ENCODE measurements around the gene URB2.

DNA sequence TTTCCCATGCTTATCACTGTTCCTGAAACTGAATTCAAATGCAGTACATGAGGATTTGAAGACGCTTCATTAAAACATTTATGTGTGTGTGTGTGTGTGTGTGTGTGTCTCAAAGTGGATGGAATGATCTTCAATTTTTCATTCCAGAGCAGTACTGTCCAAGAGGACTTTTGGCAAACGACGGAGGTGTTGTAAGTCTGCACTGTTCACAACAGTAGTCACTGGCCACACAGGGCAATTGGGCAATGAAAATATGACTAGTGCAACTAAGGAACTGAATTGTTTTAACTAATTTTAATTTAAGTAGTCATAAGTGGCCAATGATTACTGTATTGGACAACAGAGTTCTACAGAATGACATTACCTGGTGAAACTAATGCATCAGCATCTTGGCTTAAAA lies 5.2 kb upstream of the URB2 start:
- TF ChIP-seq, protein P1, sequence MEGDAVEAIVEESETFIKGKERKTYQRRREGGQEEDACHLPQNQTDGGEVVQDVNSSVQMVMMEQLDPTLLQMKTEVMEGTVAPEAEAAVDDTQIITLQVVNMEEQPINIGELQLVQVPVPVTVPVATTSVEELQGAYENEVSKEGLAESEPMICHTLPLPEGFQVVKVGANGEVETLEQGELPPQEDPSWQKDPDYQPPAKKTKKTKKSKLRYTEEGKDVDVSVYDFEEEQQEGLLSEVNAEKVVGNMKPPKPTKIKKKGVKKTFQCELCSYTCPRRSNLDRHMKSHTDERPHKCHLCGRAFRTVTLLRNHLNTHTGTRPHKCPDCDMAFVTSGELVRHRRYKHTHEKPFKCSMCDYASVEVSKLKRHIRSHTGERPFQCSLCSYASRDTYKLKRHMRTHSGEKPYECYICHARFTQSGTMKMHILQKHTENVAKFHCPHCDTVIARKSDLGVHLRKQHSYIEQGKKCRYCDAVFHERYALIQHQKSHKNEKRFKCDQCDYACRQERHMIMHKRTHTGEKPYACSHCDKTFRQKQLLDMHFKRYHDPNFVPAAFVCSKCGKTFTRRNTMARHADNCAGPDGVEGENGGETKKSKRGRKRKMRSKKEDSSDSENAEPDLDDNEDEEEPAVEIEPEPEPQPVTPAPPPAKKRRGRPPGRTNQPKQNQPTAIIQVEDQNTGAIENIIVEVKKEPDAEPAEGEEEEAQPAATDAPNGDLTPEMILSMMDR (conservative IDR thresholded peaks at IDR 0.05; ENCODE audit: low read depth in 2 of 2), result no peak
- TF ChIP-seq EZH2 (IDR thresholded peaks at IDR 0.05; ENCODE audit: low read depth, unreplicated experiment), result no peak
- TF ChIP-seq, protein P2, sequence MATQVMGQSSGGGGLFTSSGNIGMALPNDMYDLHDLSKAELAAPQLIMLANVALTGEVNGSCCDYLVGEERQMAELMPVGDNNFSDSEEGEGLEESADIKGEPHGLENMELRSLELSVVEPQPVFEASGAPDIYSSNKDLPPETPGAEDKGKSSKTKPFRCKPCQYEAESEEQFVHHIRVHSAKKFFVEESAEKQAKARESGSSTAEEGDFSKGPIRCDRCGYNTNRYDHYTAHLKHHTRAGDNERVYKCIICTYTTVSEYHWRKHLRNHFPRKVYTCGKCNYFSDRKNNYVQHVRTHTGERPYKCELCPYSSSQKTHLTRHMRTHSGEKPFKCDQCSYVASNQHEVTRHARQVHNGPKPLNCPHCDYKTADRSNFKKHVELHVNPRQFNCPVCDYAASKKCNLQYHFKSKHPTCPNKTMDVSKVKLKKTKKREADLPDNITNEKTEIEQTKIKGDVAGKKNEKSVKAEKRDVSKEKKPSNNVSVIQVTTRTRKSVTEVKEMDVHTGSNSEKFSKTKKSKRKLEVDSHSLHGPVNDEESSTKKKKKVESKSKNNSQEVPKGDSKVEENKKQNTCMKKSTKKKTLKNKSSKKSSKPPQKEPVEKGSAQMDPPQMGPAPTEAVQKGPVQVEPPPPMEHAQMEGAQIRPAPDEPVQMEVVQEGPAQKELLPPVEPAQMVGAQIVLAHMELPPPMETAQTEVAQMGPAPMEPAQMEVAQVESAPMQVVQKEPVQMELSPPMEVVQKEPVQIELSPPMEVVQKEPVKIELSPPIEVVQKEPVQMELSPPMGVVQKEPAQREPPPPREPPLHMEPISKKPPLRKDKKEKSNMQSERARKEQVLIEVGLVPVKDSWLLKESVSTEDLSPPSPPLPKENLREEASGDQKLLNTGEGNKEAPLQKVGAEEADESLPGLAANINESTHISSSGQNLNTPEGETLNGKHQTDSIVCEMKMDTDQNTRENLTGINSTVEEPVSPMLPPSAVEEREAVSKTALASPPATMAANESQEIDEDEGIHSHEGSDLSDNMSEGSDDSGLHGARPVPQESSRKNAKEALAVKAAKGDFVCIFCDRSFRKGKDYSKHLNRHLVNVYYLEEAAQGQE (IDR thresholded peaks at IDR 0.05; ENCODE audit: unreplicated experiment), result no peak
- no peak for TF ChIP-seq POLR2AphosphoS5 (IDR thresholded peaks at IDR 0.05; ENCODE audit: low read depth)
- TF ChIP-seq EZH2phosphoT487 (IDR thresholded peaks at IDR 0.05; ENCODE audit: unreplicated experiment), result no peak
- TF ChIP-seq CREB1 (CRISPR knock-in tag; IDR thresholded peaks at IDR 0.05; ENCODE audit: low read depth), result no peak
- TF ChIP-seq, protein P3, sequence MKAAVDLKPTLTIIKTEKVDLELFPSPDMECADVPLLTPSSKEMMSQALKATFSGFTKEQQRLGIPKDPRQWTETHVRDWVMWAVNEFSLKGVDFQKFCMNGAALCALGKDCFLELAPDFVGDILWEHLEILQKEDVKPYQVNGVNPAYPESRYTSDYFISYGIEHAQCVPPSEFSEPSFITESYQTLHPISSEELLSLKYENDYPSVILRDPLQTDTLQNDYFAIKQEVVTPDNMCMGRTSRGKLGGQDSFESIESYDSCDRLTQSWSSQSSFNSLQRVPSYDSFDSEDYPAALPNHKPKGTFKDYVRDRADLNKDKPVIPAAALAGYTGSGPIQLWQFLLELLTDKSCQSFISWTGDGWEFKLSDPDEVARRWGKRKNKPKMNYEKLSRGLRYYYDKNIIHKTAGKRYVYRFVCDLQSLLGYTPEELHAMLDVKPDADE (IDR thresholded peaks at IDR 0.05), result no peak
- TF ChIP-seq NANOG (IDR thresholded peaks at IDR 0.05; ENCODE audit: borderline replicate concordance), result no peak
- TF ChIP-seq ZNF331 (CRISPR knock-in tag; IDR thresholded peaks at IDR 0.05; ENCODE audit: low read depth), result no peak
